A549 treated with GW870086 at 1 μM for 4 hours (cell line): Measurements from ENCODE around the gene BMPR1A. TPM values are rescaled to one million over a fixed set of nuclear protein-coding genes. Genes with fewer than 3 reads are reported as not detected.

Experiments
- total RNA-seq: library from RNA; stranded (reverse); fragments of 200-300 nt; extraction: Qiagen RNA extraction; gene quantifications from 5 replicates; pipeline ENCODE4 v1.2.3, GENCODE V29; 2022; ENCODE audit warnings: low read depth

Gene BMPR1A
- total RNA-seq, result 16.7 to 27.3 TPM (median 25.7 TPM) in 5 replicates

DNA sequence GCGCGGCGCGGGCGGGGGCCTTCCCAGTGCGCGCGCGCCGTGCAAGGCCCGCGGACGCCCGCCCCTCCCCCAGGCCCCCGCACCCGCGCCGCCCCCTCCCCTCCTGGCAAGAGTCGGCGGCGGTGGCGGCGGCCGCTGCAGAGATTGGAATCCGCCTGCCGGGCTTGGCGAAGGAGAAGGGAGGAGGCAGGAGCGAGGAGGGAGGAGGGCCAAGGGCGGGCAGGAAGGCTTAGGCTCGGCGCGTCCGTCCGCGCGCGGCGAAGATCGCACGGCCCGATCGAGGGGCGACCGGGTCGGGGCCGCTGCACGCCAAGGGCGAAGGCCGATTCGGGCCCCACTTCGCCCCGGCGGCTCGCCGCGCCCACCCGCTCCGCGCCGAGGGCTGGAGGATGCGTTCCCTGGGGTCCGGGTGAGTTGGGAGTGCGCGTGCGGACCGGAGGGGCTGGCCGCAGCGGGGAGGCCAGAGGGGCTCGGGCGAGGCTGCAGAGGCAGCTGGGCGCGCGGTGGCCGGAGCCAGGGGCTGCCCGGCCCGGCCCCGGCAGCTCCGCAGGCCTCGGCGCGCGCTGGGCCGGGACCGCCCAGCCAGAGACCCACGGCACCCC lies at the start of gene BMPR1A:
Gene BMPR1A, plus strand, starts transcription at position 109 of the 602 bp plus-strand sequence. CDS start 119,400 bp downstream, outside the sequence.

GRCh38 chr10:86957471-86958115 lies 201.2 kb downstream of the BMPR1A start, which contains the start of gene MMRN2:
MMRN2 (minus strand) TSS chr10:86957615; CDS start chr10:86957541, 74 bp downstream.

DNA sequence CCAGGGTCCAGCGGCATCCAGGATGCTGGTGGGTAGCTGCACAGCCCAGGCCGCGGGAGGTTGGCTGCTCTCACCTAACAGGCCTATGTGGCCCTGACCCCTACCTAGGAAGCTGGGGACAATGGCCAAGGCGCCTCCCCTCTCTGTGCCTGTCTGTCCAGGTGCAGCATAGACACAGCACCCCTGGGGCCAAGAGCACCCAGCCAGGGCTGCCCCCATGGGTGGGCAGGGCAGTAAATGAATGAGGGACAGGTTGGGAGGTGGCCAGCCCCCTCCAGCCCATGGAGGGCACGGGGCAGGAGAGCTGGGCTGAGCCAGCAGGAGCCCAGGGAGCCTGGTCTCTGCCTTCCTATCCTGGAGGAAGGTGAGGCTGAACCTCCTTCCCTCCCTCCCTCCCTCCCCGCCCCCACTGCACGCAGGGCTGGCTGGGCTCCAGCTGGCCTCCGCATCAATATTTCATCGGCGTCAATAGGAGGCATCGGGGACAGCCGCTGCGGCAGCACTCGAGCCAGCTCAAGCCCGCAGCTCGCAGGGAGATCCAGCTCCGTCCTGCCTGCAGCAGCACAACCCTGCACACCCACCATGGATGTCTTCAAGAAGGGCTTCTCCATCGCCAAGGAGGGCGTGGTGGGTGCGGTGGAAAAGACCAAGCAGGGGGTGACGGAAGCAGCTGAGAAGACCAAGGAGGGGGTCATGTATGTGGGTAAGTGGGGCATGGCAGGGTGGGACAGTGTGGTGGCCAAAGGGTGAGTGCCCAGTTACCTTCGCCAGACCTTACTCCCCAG lies 201.9 kb downstream of the BMPR1A start, which contains the start of gene SNCG:
Gene SNCG, plus strand, starts transcription at position 484 of the 785 bp plus-strand sequence. Its CDS starts 99 bp downstream, at position 583.

GRCh38 chr10:86968271-86968993 lies 212.0 kb downstream of the BMPR1A start, which contains the start of gene ADIRF:
ADIRF (plus strand) TSS chr10:86968482; CDS start chr10:86968545, 63 bp downstream.

Other genes starting within 250 kb of the BMPR1A start
- gene WAPL, start 234.8 kb upstream of the BMPR1A start, total RNA-seq, result 14.9 to 16.6 TPM (median 15.9 TPM) in 5 replicates
- not detected in 5 replicates for gene OPN4, start 102.1 kb upstream of the BMPR1A start, total RNA-seq
- 0.03 to 0.07 TPM (median 0.04 TPM) in 4 of 5 replicates, not detected in the other for gene LDB3, start 88.1 kb upstream of the BMPR1A start, total RNA-seq
- 0.63 to 1.9 TPM (median 0.89 TPM) in 5 replicates for gene MMRN2, start 201.0 kb downstream of the BMPR1A start, total RNA-seq
- 10.0 to 15.0 TPM (median 13.9 TPM) in 5 replicates for gene SNCG, start 202.0 kb downstream of the BMPR1A start, total RNA-seq
- not detected in 5 replicates for gene ADIRF, start 211.9 kb downstream of the BMPR1A start, total RNA-seq